NCI-H460 (cell line): Measurements from ENCODE around the gene TNFSF15. TPM values are rescaled to one million over a fixed set of nuclear protein-coding genes. Genes with fewer than 3 reads are reported as not detected.
"Not testable (repeated sequence)": the region's sequence is repeated elsewhere in the genome, so short reads cannot be mapped to it uniquely, and the experiment has no call there.

ENCODE experiments used
- DNase-seq: peaks from one replicate; pipeline ENCODE4 v3.0.0-alpha.2; 2016; ENCODE audit warnings: low read depth; ENCODE audit errors: extremely low read depth
- total RNA-seq: library from RNA; depleted of rRNA; stranded (reverse); fragments of >200 nt; shearing (Covaris generic); gene quantifications from 2 replicates; pipeline ENCODE4 v1.2.3, GENCODE V29; 2014

The TNFSF15 gene
- total RNA-seq, 1 experiment from 2014 or later, result not detected

GRCh38 chr9:114759512-114760341 lies 46.1 kb downstream of the TNFSF15 start:
- no peak for DNase-seq

GRCh38 chr9:114757984-114758383 lies 47.9 kb downstream of the TNFSF15 start:
- DNase-seq, result no peak

- DNase-seq, result no peak
These were observed 48.4 kb downstream of the TNFSF15 start for GRCh38 chr9:114757395-114757794.

GRCh38 chr9:114756920-114757319 lies 48.9 kb downstream of the TNFSF15 start:
- no peak for DNase-seq

- DNase-seq, result no peak
These were observed 51.3 kb downstream of the TNFSF15 start for GRCh38 chr9:114754581-114754980.

- no peak for DNase-seq
These were observed 59.1 kb downstream of the TNFSF15 start for GRCh38 chr9:114746591-114747346.

- DNase-seq, result no peak
These were observed 59.8 kb downstream of the TNFSF15 start for GRCh38 chr9:114745879-114746550.

GRCh38 chr9:114745108-114745848 lies 60.6 kb downstream of the TNFSF15 start:
- DNase-seq, result no peak

- DNase-seq, result no peak
These were observed 62.4 kb downstream of the TNFSF15 start for GRCh38 chr9:114743446-114743845.

GRCh38 chr9:114742947-114743346 lies 62.9 kb downstream of the TNFSF15 start:
- DNase-seq, result no peak

- not testable (repeated sequence) for DNase-seq
These were observed 64.3 kb downstream of the TNFSF15 start for GRCh38 chr9:114741521-114741920.

GRCh38 chr9:114738581-114739316 lies 67.1 kb downstream of the TNFSF15 start:
- DNase-seq, result peak; percentile 68

GRCh38 chr9:114737847-114738246 lies 68.0 kb downstream of the TNFSF15 start:
- DNase-seq, result no peak

GRCh38 chr9:114737118-114737517 lies 68.7 kb downstream of the TNFSF15 start:
- no peak for DNase-seq

- DNase-seq, result no peak
These were observed 70.1 kb downstream of the TNFSF15 start for GRCh38 chr9:114735704-114736103.

GRCh38 chr9:114735139-114735538 lies 70.7 kb downstream of the TNFSF15 start:
- not testable (repeated sequence) for DNase-seq
